HepG2 (cell line): Measurements from ENCODE around the gene ENTPD2. TPM values are rescaled to one million over a fixed set of nuclear protein-coding genes. Genes with fewer than 3 reads are reported as not detected.

ENCODE experiments used
- ATM ChIP-seq: fragments of 450-650 bp; IDR thresholded peaks from 2 replicates; pipeline ENCODE4 v1.7.1; 2017; ENCODE audit warnings: mild to moderate bottlenecking, borderline replicate concordance
- CREM ChIP-seq, 2 experiments: sonication (generic) in 1 of 2; formaldehyde crosslinking in 1 of 2; IDR thresholded peaks; 2 replicates each; pipeline versions ENCODE4 v1.4.0 to v1.6.1; 2016 to 2020; ENCODE audit warnings: antibody characterized with exemption in 1 of 2, mild to moderate bottlenecking in 1 of 2, missing genetic modification reagents in 1 of 2
- DNMT1 ChIP-seq: sonication (generic); formaldehyde crosslinking; IDR thresholded peaks from 2 replicates; pipeline ENCODE4 v1.5.1; 2020; ENCODE audit warnings: mild to moderate bottlenecking, missing genetic modification reagents
- ELF4 ChIP-seq: sonication (generic); formaldehyde crosslinking; IDR thresholded peaks from 2 replicates; pipeline ENCODE4 v1.5.0; 2020; ENCODE audit warnings: missing genetic modification reagents, mild to moderate bottlenecking, moderate library complexity, borderline replicate concordance
- ERF ChIP-seq: IDR thresholded peaks from 2 replicates; pipeline ENCODE4 v1.6.1; 2018; ENCODE audit warnings: missing biosample characterization, missing genetic modification reagents
- GZF1 ChIP-seq: sonication (generic); formaldehyde crosslinking; IDR thresholded peaks from 2 replicates; pipeline ENCODE4 v1.5.1; 2020; ENCODE audit warnings: mild to moderate bottlenecking, missing genetic modification reagents
- KLF16 ChIP-seq, 2 experiments: sonication (generic) in 1 of 2; formaldehyde crosslinking in 1 of 2; IDR thresholded peaks; 2 replicates each; pipeline versions ENCODE4 v1.6.1 to v1.8.0; 2016 to 2023; ENCODE audit warnings: missing genetic modification reagents in 2 of 2, missing compliant biosample characterization in 1 of 2
- MAF1 ChIP-seq: sonication (generic); formaldehyde crosslinking; IDR thresholded peaks from 2 replicates; pipeline ENCODE4 v1.5.0; 2020; ENCODE audit warnings: missing genetic modification reagents, borderline replicate concordance
- POLR2G ChIP-seq: fragments of 200-400 bp; formaldehyde crosslinking; IDR thresholded peaks from 2 replicates; pipeline ENCODE4 v1.6.1; 2018; ENCODE audit warnings: mild to moderate bottlenecking, low read depth, low read length, moderate library complexity
- SMARCC2 ChIP-seq: fragments of 450-650 bp; IDR thresholded peaks from 2 replicates; pipeline ENCODE4 v1.6.1; 2017; ENCODE audit warnings: antibody characterized with exemption, mild to moderate bottlenecking
- TSC22D2 ChIP-seq: sonication (generic); formaldehyde crosslinking; IDR thresholded peaks from 2 replicates; pipeline ENCODE4 v1.5.1; 2020; ENCODE audit warnings: missing genetic modification reagents, mild to moderate bottlenecking, borderline replicate concordance
- ZNF143 ChIP-seq: sonication (generic); formaldehyde crosslinking; IDR thresholded peaks from 2 replicates; pipeline ENCODE4 v1.4.0; 2020; ENCODE audit warnings: missing genetic modification reagents
- ZNF329 ChIP-seq: sonication (generic); formaldehyde crosslinking; IDR thresholded peaks from 2 replicates; pipeline ENCODE4 v1.9.0; 2021; ENCODE audit warnings: low read depth, mild to moderate bottlenecking, missing genetic modification reagents
- ZNF33A ChIP-seq: sonication (generic); formaldehyde crosslinking; IDR thresholded peaks from 2 replicates; pipeline ENCODE4 v1.5.1; 2020; ENCODE audit warnings: missing genetic modification reagents, mild to moderate bottlenecking, moderate library complexity, borderline replicate concordance
- ZNF451 ChIP-seq: sonication (generic); formaldehyde crosslinking; IDR thresholded peaks from 2 replicates; pipeline ENCODE4 v1.5.0; 2020; ENCODE audit warnings: mild to moderate bottlenecking, missing genetic modification reagents
- ZNF484 ChIP-seq: sonication (generic); formaldehyde crosslinking; IDR thresholded peaks from 2 replicates; pipeline ENCODE4 v1.5.1; 2020; ENCODE audit warnings: mild to moderate bottlenecking, low read depth, missing genetic modification reagents, borderline replicate concordance
- ZNF513 ChIP-seq: sonication (generic); formaldehyde crosslinking; conservative IDR thresholded peaks from 2 replicates; pipeline ENCODE4 v1.5.0; 2020; ENCODE audit warnings: missing genetic modification reagents
- polyA plus RNA-seq, 8 experiments: library from polyadenylated mRNA; depleted of rRNA in 3 of 8; stranded (reverse) in 7 of 8; unstranded in 1 of 8; fragments of >200 nt; fragmentation: Illumina TruSeq in 4 of 8; extraction: Trizol in 4 of 8; gene quantifications; 2 replicates each; pipeline versions ENCODE4 v1.2.1 to v1.2.3, GENCODE V29; 2011 to 2016; ENCODE audit warnings: low read depth in 4 of 8, missing spikeins in 1 of 8, mixed read lengths in 1 of 8; ENCODE audit not compliant: insufficient read depth in 1 of 8
- total RNA-seq, 5 experiments: library from RNA; depleted of rRNA; stranded (reverse); fragments of >200 nt; fragmentation: Illumina TruSeq; extraction: Trizol; gene quantifications; 2 replicates each; pipeline ENCODE4 v1.2.3, GENCODE V29; 2016; ENCODE audit warnings: low read depth in 1 of 5
- TF ChIP-seq, protein P1 (sequence below): IDR thresholded peaks from 2 replicates; pipeline ENCODE4 v1.6.1; 2018; ENCODE audit warnings: missing genetic modification reagents, mild to moderate bottlenecking, missing compliant biosample characterization
- TF ChIP-seq, protein P2 (sequence below): sonication (generic); formaldehyde crosslinking; IDR thresholded peaks from 2 replicates; pipeline ENCODE4 v1.8.1; 2022; ENCODE audit warnings: mild to moderate bottlenecking, missing genetic modification reagents
- TF ChIP-seq, protein P3 (sequence below): sonication (generic); formaldehyde crosslinking; IDR thresholded peaks from 2 replicates; pipeline ENCODE4 v1.8.0; 2022; ENCODE audit warnings: mild to moderate bottlenecking, missing genetic modification reagents, borderline replicate concordance
- TF ChIP-seq, protein P4 (sequence below): sonication (generic); formaldehyde crosslinking; IDR thresholded peaks from 2 replicates; pipeline ENCODE4 v1.4.0; 2020; ENCODE audit warnings: missing genetic modification reagents

ENTPD2 gene
- total and polyA plus RNA-seq, 2 of the 13 experiments (the other 11 are each of a cell fraction or from before 2014, with no cell fraction given): 0.95 to 3.2 TPM

GRCh38 chr9:137053944-137054931, at the start of gene ENTPD2 (continued):
- TF ChIP-seq, protein P1, sequence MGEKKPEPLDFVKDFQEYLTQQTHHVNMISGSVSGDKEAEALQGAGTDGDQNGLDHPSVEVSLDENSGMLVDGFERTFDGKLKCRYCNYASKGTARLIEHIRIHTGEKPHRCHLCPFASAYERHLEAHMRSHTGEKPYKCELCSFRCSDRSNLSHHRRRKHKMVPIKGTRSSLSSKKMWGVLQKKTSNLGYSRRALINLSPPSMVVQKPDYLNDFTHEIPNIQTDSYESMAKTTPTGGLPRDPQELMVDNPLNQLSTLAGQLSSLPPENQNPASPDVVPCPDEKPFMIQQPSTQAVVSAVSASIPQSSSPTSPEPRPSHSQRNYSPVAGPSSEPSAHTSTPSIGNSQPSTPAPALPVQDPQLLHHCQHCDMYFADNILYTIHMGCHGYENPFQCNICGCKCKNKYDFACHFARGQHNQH (CRISPR knock-in tag): no peak
- TF ChIP-seq, protein P2, sequence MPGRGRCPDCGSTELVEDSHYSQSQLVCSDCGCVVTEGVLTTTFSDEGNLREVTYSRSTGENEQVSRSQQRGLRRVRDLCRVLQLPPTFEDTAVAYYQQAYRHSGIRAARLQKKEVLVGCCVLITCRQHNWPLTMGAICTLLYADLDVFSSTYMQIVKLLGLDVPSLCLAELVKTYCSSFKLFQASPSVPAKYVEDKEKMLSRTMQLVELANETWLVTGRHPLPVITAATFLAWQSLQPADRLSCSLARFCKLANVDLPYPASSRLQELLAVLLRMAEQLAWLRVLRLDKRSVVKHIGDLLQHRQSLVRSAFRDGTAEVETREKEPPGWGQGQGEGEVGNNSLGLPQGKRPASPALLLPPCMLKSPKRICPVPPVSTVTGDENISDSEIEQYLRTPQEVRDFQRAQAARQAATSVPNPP: no peak
- TF ChIP-seq ZNF33A (no peak), MAF1 (CRISPR knock-in tag) (no peak), GZF1 (CRISPR knock-in tag) (no peak), ZNF484 (CRISPR knock-in tag) (0 out of 2 replicates have a peak, but pooled peaks have one; percentile 6), ATM (no peak), ERF (CRISPR knock-in tag) (no peak), DNMT1 (peak; percentile 44; the same call in 1 of the 2 replicates), ZNF329 (CRISPR knock-in tag) (no peak), ZNF143 (CRISPR knock-in tag) (no peak), ZNF451 (peak; percentile 74; the same call in 1 of the 2 replicates), ZNF513 (no peak), ELF4 (no peak), POLR2G (peak; percentile 82), TSC22D2 (CRISPR knock-in tag) (no peak), SMARCC2 (no peak), KLF16 (CRISPR knock-in tag; IDR thresholded peaks at IDR 0.05) (peak in 1 of 2 experiments; percentile 62; a peak in 1 of 4 replicates), CREM (IDR thresholded peaks at IDR 0.05) (no peak), CREM (CRISPR knock-in tag; IDR thresholded peaks at IDR 0.05) (no peak)
- TF ChIP-seq, protein P3, sequence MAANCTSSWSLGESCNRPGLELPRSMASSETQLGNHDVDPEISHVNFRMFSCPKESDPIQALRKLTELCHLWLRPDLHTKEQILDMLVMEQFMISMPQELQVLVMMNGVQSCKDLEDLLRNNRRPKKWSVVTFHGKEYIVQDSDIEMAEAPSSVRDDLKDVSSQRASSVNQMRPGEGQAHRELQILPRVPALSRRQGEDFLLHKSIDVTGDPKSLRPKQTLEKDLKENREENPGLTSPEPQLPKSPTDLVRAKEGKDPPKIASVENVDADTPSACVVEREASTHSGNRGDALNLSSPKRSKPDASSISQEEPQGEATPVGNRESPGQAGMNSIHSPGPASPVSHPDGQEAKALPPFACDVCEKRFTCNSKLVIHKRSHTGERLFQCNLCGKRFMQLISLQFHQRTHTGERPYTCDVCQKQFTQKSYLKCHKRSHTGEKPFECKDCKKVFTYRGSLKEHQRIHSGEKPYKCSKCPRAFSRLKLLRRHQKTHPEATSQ (CRISPR knock-in tag): no peak
- TF ChIP-seq, protein P4, sequence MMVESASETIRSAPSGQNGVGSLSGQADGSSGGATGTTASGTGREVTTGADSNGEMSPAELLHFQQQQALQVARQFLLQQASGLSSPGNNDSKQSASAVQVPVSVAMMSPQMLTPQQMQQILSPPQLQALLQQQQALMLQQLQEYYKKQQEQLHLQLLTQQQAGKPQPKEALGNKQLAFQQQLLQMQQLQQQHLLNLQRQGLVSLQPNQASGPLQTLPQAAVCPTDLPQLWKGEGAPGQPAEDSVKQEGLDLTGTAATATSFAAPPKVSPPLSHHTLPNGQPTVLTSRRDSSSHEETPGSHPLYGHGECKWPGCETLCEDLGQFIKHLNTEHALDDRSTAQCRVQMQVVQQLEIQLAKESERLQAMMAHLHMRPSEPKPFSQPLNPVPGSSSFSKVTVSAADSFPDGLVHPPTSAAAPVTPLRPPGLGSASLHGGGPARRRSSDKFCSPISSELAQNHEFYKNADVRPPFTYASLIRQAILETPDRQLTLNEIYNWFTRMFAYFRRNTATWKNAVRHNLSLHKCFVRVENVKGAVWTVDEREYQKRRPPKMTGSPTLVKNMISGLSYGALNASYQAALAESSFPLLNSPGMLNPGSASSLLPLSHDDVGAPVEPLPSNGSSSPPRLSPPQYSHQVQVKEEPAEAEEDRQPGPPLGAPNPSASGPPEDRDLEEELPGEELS (CRISPR knock-in tag): no peak
